ENCODE measurements around the gene MTG1.

MTG1 gene

DNA sequence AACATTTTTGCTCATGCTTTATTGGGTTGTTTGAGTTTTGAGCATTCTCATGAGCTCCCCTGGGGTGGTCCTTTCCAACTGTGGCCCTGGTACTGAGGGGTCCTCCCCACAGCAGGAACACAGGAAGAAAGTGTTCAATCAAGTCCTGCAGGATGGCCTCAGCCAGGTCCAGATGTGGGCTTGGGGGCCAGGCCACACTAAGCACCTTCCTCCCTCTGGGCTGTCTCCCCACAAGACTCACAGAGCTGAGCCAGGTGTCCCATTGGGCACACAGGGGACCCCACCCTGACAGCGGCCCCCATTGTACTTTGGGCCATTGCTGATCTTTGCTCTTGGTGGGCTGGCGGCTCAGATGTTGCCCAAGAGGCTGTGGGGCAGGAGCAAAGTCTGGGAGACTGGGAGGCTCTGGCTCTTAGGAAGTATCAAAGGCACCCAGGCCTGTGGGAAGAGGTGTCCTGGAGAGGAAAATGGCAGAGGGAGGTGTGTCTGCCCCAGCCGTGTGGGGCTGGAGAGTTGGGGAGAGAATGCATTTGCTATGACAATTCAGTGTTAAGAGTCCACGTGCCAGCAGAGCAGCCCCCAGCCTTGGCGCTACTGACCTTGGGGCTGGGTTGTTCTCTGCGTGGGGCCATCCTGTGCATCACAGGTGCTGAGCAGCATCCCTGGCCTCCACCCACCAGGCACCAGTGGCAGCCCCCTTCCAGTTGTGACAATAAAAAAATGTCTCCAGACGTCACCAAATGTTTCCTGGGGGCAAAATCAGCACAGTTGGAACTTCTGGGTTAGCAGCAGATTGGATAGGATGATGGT is 77.5 kb downstream of the MTG1 start:
- DNase-seq = no peak
